ENCODE results near the gene MAPK9. TPM values are rescaled to one million over a fixed set of nuclear protein-coding genes. Genes with fewer than 3 reads are reported as not detected.

The MAPK9 gene
- total RNA-seq, 1 experiment from 2014 or later: 54.0 TPM

DNA sequence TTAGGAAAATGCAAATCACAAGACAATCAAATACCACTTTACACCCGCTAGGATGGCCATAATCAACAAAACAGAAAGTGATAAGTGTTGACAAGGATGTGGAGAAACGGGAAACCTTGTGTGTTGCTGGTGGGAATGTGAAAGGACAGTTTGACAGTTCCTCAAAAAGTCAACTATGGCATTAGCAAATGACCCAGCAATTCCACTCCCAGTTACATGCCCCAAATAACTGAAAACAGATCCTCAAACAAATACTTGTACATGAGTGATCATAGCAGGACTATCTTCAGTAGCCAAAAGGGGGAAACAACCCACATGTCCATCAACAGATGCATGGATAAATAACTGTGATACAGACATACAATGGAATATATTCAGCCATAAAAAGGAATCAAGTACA lies 104.1 kb downstream of the MAPK9 start:
- Histone ChIP-seq H3K9me3 (ENCODE audit: insufficient read depth, low read depth) (peaks cover 11% of the 10 kb centered on the region), H3K9me2 (ENCODE audit: insufficient read depth) (no peaks in the 10 kb centered on the region), H2AFZ (no peak overlapping the region), H3K4me2 (no peak overlapping the region), H3K4me1 (replicated peaks; ENCODE audit: insufficient read depth) (no peaks in the 10 kb centered on the region), H3K4me3 (no peak overlapping the region), H4K20me1 (ENCODE audit: insufficient read depth) (no peaks in the 10 kb centered on the region), H3K36me3 (ENCODE audit: low read depth) (no peaks in the 10 kb centered on the region), H3K79me2 (ENCODE audit: low read depth) (no peaks in the 10 kb centered on the region), H3K27ac (no peak overlapping the region), H3K27me3 (ENCODE audit: insufficient read depth, low read depth) (peaks cover 16% of the 10 kb centered on the region; the same call in 1 of the 2 replicates), H3F3A (ENCODE audit: insufficient read depth, low read depth) (no peaks in the 10 kb centered on the region)
- intact Hi-C loops (cut with micrococcal nuclease; ENCODE audit: unreplicated experiment): no loop called here
- POLR2A ChIA-PET (ENCODE audit: unreplicated experiment): no interaction called here
- BruUV-seq (replicated peaks): no TSS peak
- DNase-seq: no peak
- TF ChIP-seq EZH2 (IDR thresholded peaks at IDR 0.05; ENCODE audit: low read depth) (no peak), CTCF (conservative IDR thresholded peaks at IDR 0.05) (no peak)
- CTCF ChIA-PET: no interaction called here

Other genes with a start within 250 kb of the MAPK9 start
- gene RNF130, start 220.3 kb downstream of the MAPK9 start, total RNA-seq (2021): 49.6 and 52.9 TPM in 2 replicates
- gene RASGEF1C, start 82.9 kb downstream of the MAPK9 start, total RNA-seq (2021): not detected in 2 replicates
- 22.5 and 24.4 TPM in 2 replicates for gene GFPT2, start 61.3 kb upstream of the MAPK9 start, total RNA-seq (2021)
- 43.8 and 48.8 TPM in 2 replicates for gene CNOT6, start 202.3 kb upstream of the MAPK9 start, total RNA-seq (2021)